HCT116 (cell line): Measurements from ENCODE around the gene PCDHGA7. TPM values are rescaled to one million over a fixed set of nuclear protein-coding genes. Genes with fewer than 3 reads are reported as not detected.

Source experiments
- ATAC-seq: fragments of 200-7000 bp; cut with Tn5 transposase; 2 replicates; pipeline ENCODE4 v1.9.1; 2020; ENCODE audit warnings: mild to moderate bottlenecking, moderate library complexity
- BruUV-seq: library from RNA; stranded (reverse); fragments of 400-500 nt; replicated peaks from 2 replicates; lab custom pipeline; 2021; lab: Mats Ljungman, UMichigan
- CTCF ChIA-PET: fragments of 300-600 bp; sonication (Branson Sonifier 250); formaldehyde crosslinking; loops from one replicate; lab custom pipeline; 2021; ENCODE audit warnings: antibody characterized with exemption; lab: Charles Lee
- POLR2A ChIA-PET: fragments of 300-600, 350-600 bp; sonication (Branson Sonifier 250); formaldehyde crosslinking; loops from one replicate; lab custom pipeline; 2021; ENCODE audit warnings: antibody characterized with exemption; lab: Charles Lee
- RAD21 ChIA-PET, 2 experiments: fragments of 300-600 bp; sonication (Branson Sonifier 250); formaldehyde crosslinking; loops; one replicate each; lab custom pipeline; 2023; ENCODE audit warnings: low total read pairs in 2 of 2; ENCODE audit not compliant: uncharacterized antibody in 2 of 2, unreplicated experiment in 2 of 2, low non-redundant PET in 1 of 2; lab: Charles Lee
- DNase-seq: peaks from one replicate; pipeline ENCODE4 v3.0.0-alpha.2; 2010; ENCODE audit warnings: low read depth, low spot score
- H2AFZ ChIP-seq: fragments of 200-600 bp; shearing (Covaris generic), sonication (generic); 2 replicates; pipeline ENCODE4 v1.6.1; 2017; ENCODE audit warnings: low read depth, mixed run types, mixed read lengths, antibody characterized with exemption, low read length; ENCODE audit not compliant: poor library complexity, severe bottlenecking
- H3K27ac ChIP-seq: 2 replicates; pipeline ENCODE4 v1.5.1; 2012; ENCODE audit warnings: low read depth, low read length
- H3K27me3 ChIP-seq: fragments of 200-600 bp; sonication (generic); 2 replicates; pipeline ENCODE4 v1.6.1; 2016; ENCODE audit warnings: mixed run types, low read length, mixed read lengths; ENCODE audit not compliant: insufficient read depth
- H3K36me3 ChIP-seq, 2 experiments: fragments of 200-500 bp in 1 of 2; fragments of 200-600 bp in 1 of 2; sonication (Bioruptor generic) in 1 of 2; sonication (generic) in 1 of 2; 2 replicates each; pipeline versions ENCODE4 v1.5.1 to v1.6.1; 2014 to 2016; ENCODE audit warnings: low read length in 2 of 2, inconsistent platforms in 1 of 2, mixed read lengths in 1 of 2, mixed run types in 1 of 2; ENCODE audit not compliant: insufficient read depth in 2 of 2, control insufficient read depth in 1 of 2
- H3K4me1 ChIP-seq, 2 experiments: fragments of 200-600 bp in 1 of 2; sonication (generic) in 1 of 2; 2 replicates each; pipeline versions ENCODE4 v1.5.1 to v1.6.1; 2012 to 2017; ENCODE audit warnings: low read length in 2 of 2, inconsistent platforms in 1 of 2, mild to moderate bottlenecking in 1 of 2, mixed read lengths in 1 of 2, mixed run types in 1 of 2, moderate library complexity in 1 of 2; ENCODE audit not compliant: insufficient read depth in 2 of 2, control insufficient read depth in 1 of 2
- H3K4me2 ChIP-seq: fragments of 200-600 bp; sonication (generic); 2 replicates; pipeline ENCODE4 v1.6.1; 2017; ENCODE audit warnings: mixed run types, low read length, mixed read lengths
- H3K4me3 ChIP-seq, 2 experiments: fragments of 200-600 bp in 1 of 2; sonication (generic) in 1 of 2; replicated peaks in 1 of 2; 2 replicates each; pipeline ENCODE4 v1.5.1; 2011 to 2016; ENCODE audit warnings: low read length in 2 of 2, control low read depth in 1 of 2, low read depth in 1 of 2, mild to moderate bottlenecking in 1 of 2, mixed read lengths in 1 of 2, mixed run types in 1 of 2
- H3K79me2 ChIP-seq: fragments of 200-600 bp; sonication (generic); 2 replicates; pipeline ENCODE4 v1.6.1; 2017; ENCODE audit warnings: mild to moderate bottlenecking, mixed run types, low read length, moderate library complexity, mixed read lengths; ENCODE audit not compliant: insufficient read depth
- H3K9ac ChIP-seq: fragments of 200-600 bp; sonication (generic); 2 replicates; pipeline ENCODE4 v1.6.1; 2016; ENCODE audit warnings: low read length, mixed read lengths
- H3K9me2 ChIP-seq: fragments of 200-600 bp; sonication (generic), shearing (Covaris generic); 2 replicates; pipeline ENCODE4 v1.6.1; 2017; ENCODE audit warnings: mixed run types, mild to moderate bottlenecking, moderate library complexity; ENCODE audit not compliant: insufficient read depth
- H3K9me3 ChIP-seq, 2 experiments: fragments of 200-500 bp in 1 of 2; fragments of 200-600 bp in 1 of 2; sonication (Bioruptor generic) in 1 of 2; sonication (generic) in 1 of 2; 2 replicates each; pipeline ENCODE4 v1.6.1; 2014 to 2017; ENCODE audit warnings: low read length in 2 of 2, mixed read lengths in 2 of 2, inconsistent platforms in 1 of 2, low read depth in 1 of 2, mild to moderate bottlenecking in 1 of 2, mixed run types in 1 of 2, moderate library complexity in 1 of 2; ENCODE audit not compliant: control insufficient read depth in 1 of 2, insufficient read depth in 1 of 2
- H4K20me1 ChIP-seq: fragments of 200-600 bp; sonication (generic), shearing (Covaris generic); 2 replicates; pipeline ENCODE4 v1.6.1; 2017; ENCODE audit warnings: mixed run types, mild to moderate bottlenecking, moderate library complexity; ENCODE audit not compliant: insufficient read depth
- ATF3 ChIP-seq: IDR thresholded peaks from 2 replicates; pipeline ENCODE4 v1.6.1; 2012
- CEBPB ChIP-seq: IDR thresholded peaks from 2 replicates; pipeline ENCODE4 v1.6.1; 2012; ENCODE audit warnings: low read depth
- CTCF ChIP-seq, 3 experiments: fragments of 200-600 bp in 1 of 3; sonication (generic) in 1 of 3; IDR thresholded peaks in 2 of 3; conservative IDR thresholded peaks in 1 of 3; 2 replicates each; pipeline ENCODE4 v1.5.1; 2012 to 2017; ENCODE audit warnings: low read depth in 2 of 3, low read length in 2 of 3, antibody characterized with exemption in 1 of 3, borderline replicate concordance in 1 of 3, control low read depth in 1 of 3, mild to moderate bottlenecking in 1 of 3, mixed read lengths in 1 of 3, mixed run types in 1 of 3, moderate library complexity in 1 of 3; ENCODE audit not compliant: insufficient read depth in 1 of 3
- ELF1 ChIP-seq: IDR thresholded peaks from 2 replicates; pipeline ENCODE4 v1.6.1; 2012; ENCODE audit warnings: low read depth, borderline replicate concordance
- EZH2 ChIP-seq: fragments of 200-600 bp; sonication (generic); IDR thresholded peaks from 2 replicates; pipeline ENCODE4 v1.6.1; 2017; ENCODE audit warnings: antibody characterized with exemption, mixed run types
- EZH2phosphoT487 ChIP-seq: fragments of 200-600 bp; IDR thresholded peaks from 2 replicates; pipeline ENCODE4 v1.6.1; 2018; ENCODE audit warnings: antibody characterized with exemption, borderline replicate concordance
- FOSL1 ChIP-seq: IDR thresholded peaks from 2 replicates; pipeline ENCODE4 v1.6.1; 2012; ENCODE audit warnings: low read depth
- POLR2A ChIP-seq: IDR thresholded peaks from 2 replicates; pipeline ENCODE4 v1.7.0; 2011; ENCODE audit warnings: borderline replicate concordance; ENCODE audit not compliant: insufficient read depth, insufficient read length; ENCODE audit errors: extremely low read depth
- POLR2AphosphoS5 ChIP-seq: IDR thresholded peaks from 2 replicates; pipeline ENCODE4 v1.6.1; 2011; ENCODE audit warnings: mild to moderate bottlenecking, low read depth, low read length, moderate library complexity
- SIN3A ChIP-seq: IDR thresholded peaks from 2 replicates; pipeline ENCODE4 v1.6.1; 2012; ENCODE audit warnings: low read depth
- ZFX ChIP-seq: fragments of 450-650 bp; IDR thresholded peaks from 2 replicates; pipeline ENCODE4 v1.6.1; 2017
- ZNF274 ChIP-seq: fragments of 200-500 bp; sonication (Bioruptor generic); IDR thresholded peaks from 2 replicates; pipeline ENCODE4 v1.6.1; 2014; ENCODE audit warnings: mild to moderate bottlenecking, low read depth, low read length, inconsistent platforms
- intact Hi-C: fragments of 100-400 bp; cut with micrococcal nuclease; formaldehyde crosslinking; loops from 2 replicates; pipeline ENCODE4 v1.10.0; 2022
- total RNA-seq: library from RNA; stranded (reverse); gene quantifications from one replicate; pipeline ENCODE4 v1.2.1, GENCODE V29; 2021; ENCODE audit not compliant: unreplicated experiment
- TF ChIP-seq, protein P1 (sequence below): IDR thresholded peaks from 2 replicates; pipeline ENCODE4 v1.6.1; 2012

The PCDHGA7 gene
- total RNA-seq, 1 experiment from 2014 or later = not detected

GRCh38 chr5:141360685-141361084, 21.9 kb upstream of the PCDHGA7 start:
- Histone ChIP-seq H2AFZ (no peak overlapping the region), H3K27ac (no peak overlapping the region), H3K36me3 (no peaks in the 10 kb centered on the region), H3K4me2 (no peak overlapping the region), H3K4me1 (no peaks in the 10 kb centered on the region), H3K27me3 (no peaks in the 10 kb centered on the region), H3K9ac (no peak overlapping the region), H3K79me2 (no peaks in the 10 kb centered on the region), H3K9me3 (peaks cover 5 to 6% of the 10 kb centered on the region in 2 experiments; a peak in 2 of 4 replicates), H3K4me3 (no peak overlapping the region), H4K20me1 (no peaks in the 10 kb centered on the region), H3K9me2 (no peaks in the 10 kb centered on the region)
- ChIA-PET CTCF (interaction anchor here (0.8 to 1.1 kb wide), 2 partner anchors 53 to 203 kb away, joined by 3 to 6 read pairs; partner anchors contain the start of gene PCDHGA10), RAD21 (no interaction called here), POLR2A (no interaction called here)
- BruUV-seq = no TSS peak
- TF ChIP-seq FOSL1 (no peak), EZH2 (no peak), ELF1 (no peak), POLR2A (no peak), POLR2AphosphoS5 (no peak), SIN3A (no peak), EZH2phosphoT487 (no peak), ZNF274 (no peak), ATF3 (no peak), CEBPB (no peak), CTCF (IDR thresholded peaks at IDR 0.05 in 2 of 3, conservative IDR thresholded peaks at IDR 0.05 in 1 of 3; ENCODE audit: borderline replicate concordance in 1 of 3, insufficient read depth in 1 of 3, low read depth in 2 of 3, low read length in 2 of 3) (no peak), ZFX (no peak)
- TF ChIP-seq, protein P1, sequence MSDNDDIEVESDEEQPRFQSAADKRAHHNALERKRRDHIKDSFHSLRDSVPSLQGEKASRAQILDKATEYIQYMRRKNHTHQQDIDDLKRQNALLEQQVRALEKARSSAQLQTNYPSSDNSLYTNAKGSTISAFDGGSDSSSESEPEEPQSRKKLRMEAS = no peak
- ATAC-seq (no peak), DNase-seq (no peak)
- intact Hi-C loops = no loop called here
